Endothelial cell (in vitro differentiated cells): Measurements from ENCODE around the gene TRIM3. TPM values are rescaled to one million over a fixed set of nuclear protein-coding genes. Genes with fewer than 3 reads are reported as not detected.

ENCODE experiments used
- DNase-seq: peaks from one replicate; pipeline ENCODE4 v3.0.0; 2021; ENCODE audit warnings: low spot score
- H3K27ac Mint-ChIP-seq: one replicate; pipeline ENCODE4 v1.8.0; 2021; ENCODE audit warnings: mixed read lengths, inconsistent platforms; ENCODE audit not compliant: unreplicated experiment
- H3K27me3 Mint-ChIP-seq: one replicate; pipeline ENCODE4 v1.8.0; 2021; ENCODE audit warnings: mild to moderate bottlenecking, moderate library complexity, mixed read lengths, inconsistent platforms; ENCODE audit not compliant: unreplicated experiment
- H3K36me3 Mint-ChIP-seq: one replicate; pipeline ENCODE4 v1.8.0; 2021; ENCODE audit warnings: mild to moderate bottlenecking, low read depth, mixed read lengths, inconsistent platforms; ENCODE audit not compliant: unreplicated experiment
- H3K4me1 Mint-ChIP-seq: one replicate; pipeline ENCODE4 v1.8.0; 2021; ENCODE audit warnings: mild to moderate bottlenecking, mixed read lengths, inconsistent platforms; ENCODE audit not compliant: unreplicated experiment
- H3K4me3 Mint-ChIP-seq: one replicate; pipeline ENCODE4 v1.8.0; 2021; ENCODE audit warnings: mild to moderate bottlenecking, mixed read lengths, inconsistent platforms; ENCODE audit not compliant: unreplicated experiment
- H3K9me3 Mint-ChIP-seq: one replicate; pipeline ENCODE4 v1.8.0; 2021; ENCODE audit warnings: mixed read lengths, inconsistent platforms; ENCODE audit not compliant: unreplicated experiment
- CTCF ChIP-seq: fragments of 200-600 bp; sonication (generic); IDR thresholded peaks from one replicate; pipeline ENCODE4 v1.5.0; 2021; ENCODE audit warnings: antibody characterized with exemption; ENCODE audit not compliant: unreplicated experiment
- total RNA-seq: library from RNA; stranded (reverse); fragmentation: NEBNext Ultra II Directional; extraction: Animal tissue kit (Norgen Biotek cat#: 25700); gene quantifications from one replicate; pipeline ENCODE4 v1.2.1, GENCODE V29; 2021; ENCODE audit not compliant: unreplicated experiment

Gene TRIM3
- total RNA-seq, 1 donor from 2014 or later, result 26.0 TPM

- Mint-ChIP-seq H3K4me1 (no peaks in the 10 kb centered on the region), H3K36me3 (no peaks in the 10 kb centered on the region), H3K9me3 (no peaks in the 10 kb centered on the region), H3K4me3 (no peak overlapping the region), H3K27ac (no peak overlapping the region), H3K27me3 (no peaks in the 10 kb centered on the region)
- TF ChIP-seq CTCF, result no peak
- no peak for DNase-seq
These were observed 39.6 kb downstream of the TRIM3 start for GRCh38 chr11:6433998-6434660.

GRCh38 chr11:6431861-6432260, 41.9 kb downstream of the TRIM3 start:
- Mint-ChIP-seq H3K36me3 (no peaks in the 10 kb centered on the region), H3K4me3 (no peak overlapping the region), H3K27ac (no peak overlapping the region), H3K27me3 (no peaks in the 10 kb centered on the region), H3K4me1 (no peaks in the 10 kb centered on the region), H3K9me3 (no peaks in the 10 kb centered on the region)
- DNase-seq, result no peak
- no peak for TF ChIP-seq CTCF

GRCh38 chr11:6427516-6427915, 46.2 kb downstream of the TRIM3 start:
- Mint-ChIP-seq H3K27ac (no peak overlapping the region), H3K36me3 (no peaks in the 10 kb centered on the region)
- no peak for DNase-seq

GRCh38 chr11:6420677-6421076, 53.1 kb downstream of the TRIM3 start:
- DNase-seq, result no peak
- TF ChIP-seq CTCF, result no peak
- no peak overlapping the region for H3K27ac Mint-ChIP-seq
- peaks cover 3% of the 10 kb centered on the region for H3K4me1 Mint-ChIP-seq
- no peaks in the 10 kb centered on the region for H3K36me3 Mint-ChIP-seq
- H3K9me3 Mint-ChIP-seq, result no peaks in the 10 kb centered on the region
- peaks cover 5% of the 10 kb centered on the region for H3K27me3 Mint-ChIP-seq
- H3K4me3 Mint-ChIP-seq, result no peak overlapping the region

More at GRCh38 chr11:6427516-6427915, 46.2 kb downstream of the TRIM3 start:
- Mint-ChIP-seq H3K9me3 (no peaks in the 10 kb centered on the region), H3K4me3 (no peak overlapping the region), H3K4me1 (no peaks in the 10 kb centered on the region), H3K27me3 (peaks cover 4% of the 10 kb centered on the region)
- no peak for TF ChIP-seq CTCF

- H3K4me1 Mint-ChIP-seq, result peaks cover 3% of the 10 kb centered on the region
- H3K9me3 Mint-ChIP-seq, result no peaks in the 10 kb centered on the region
- peaks cover 4% of the 10 kb centered on the region for H3K27me3 Mint-ChIP-seq
- peak; percentile 58 for DNase-seq
- no peaks in the 10 kb centered on the region for H3K36me3 Mint-ChIP-seq
- TF ChIP-seq CTCF, result no peak
- peak within 1 kb of the TSS; percentile 88 for H3K4me3 Mint-ChIP-seq
- no peak within 1 kb of the TSS for H3K27ac Mint-ChIP-seq
These were observed 54.6 kb downstream of the TRIM3 start, which contains the start of gene APBB1 for GRCh38 chr11:6419009-6419631. TSS of gene APBB1 (minus strand) at chr11:6419094. CDS start at chr11:6411347, 7,747 bp downstream.
